NCI-H526 (cell line): ENCODE measurements around the gene CCDC85B.

Source experiments
- DNase-seq, 2 experiments: peaks; one replicate each; lab custom pipeline; 2025; lab: John Stamatoyannopoulos, UW

Gene CCDC85B

DNA sequence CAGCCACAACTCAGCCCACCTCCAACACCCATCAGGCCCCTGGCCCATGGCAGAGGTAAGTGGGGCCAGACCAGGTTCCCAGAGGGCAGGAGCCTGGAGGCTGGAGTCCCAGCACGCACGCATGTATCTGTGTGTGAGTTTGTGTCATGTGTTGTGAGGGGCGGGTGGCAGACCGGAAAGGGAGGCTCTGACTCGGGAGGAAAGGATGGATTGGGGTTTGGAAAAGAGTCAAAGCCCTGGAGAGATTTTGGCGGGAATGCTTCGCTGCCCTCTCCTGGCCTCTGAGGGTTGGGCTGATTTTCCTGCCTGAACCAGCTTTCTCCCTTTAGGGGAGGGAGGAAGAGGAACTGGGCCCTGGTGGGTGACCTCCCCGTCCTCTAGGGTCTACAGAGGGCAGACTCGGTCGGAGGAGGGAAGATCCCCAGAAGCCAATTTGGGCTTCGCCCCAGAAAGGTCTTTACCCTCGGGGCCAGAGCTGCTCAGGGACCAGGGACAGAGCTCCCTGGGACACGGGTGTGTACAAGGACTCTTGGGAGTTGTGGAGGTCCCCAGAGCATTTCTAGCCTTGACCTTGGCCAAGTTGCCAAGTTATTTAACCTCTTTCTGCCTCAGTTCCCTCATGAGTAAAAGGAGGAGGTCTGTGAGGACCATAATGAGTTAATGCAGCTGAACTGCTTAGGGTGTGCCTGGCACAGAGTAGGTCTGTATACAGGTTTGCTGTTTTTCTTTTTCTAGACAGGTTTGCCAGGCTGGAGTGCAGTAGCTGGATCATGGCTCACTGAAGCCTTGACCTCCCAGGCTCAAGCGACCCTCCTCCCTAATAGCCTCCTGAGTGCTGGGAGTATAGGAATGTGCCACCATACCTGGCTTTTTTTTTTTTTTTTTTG lies 21.5 kb downstream of the CCDC85B start:
- peak; percentile 37 to 72 for DNase-seq

DNA sequence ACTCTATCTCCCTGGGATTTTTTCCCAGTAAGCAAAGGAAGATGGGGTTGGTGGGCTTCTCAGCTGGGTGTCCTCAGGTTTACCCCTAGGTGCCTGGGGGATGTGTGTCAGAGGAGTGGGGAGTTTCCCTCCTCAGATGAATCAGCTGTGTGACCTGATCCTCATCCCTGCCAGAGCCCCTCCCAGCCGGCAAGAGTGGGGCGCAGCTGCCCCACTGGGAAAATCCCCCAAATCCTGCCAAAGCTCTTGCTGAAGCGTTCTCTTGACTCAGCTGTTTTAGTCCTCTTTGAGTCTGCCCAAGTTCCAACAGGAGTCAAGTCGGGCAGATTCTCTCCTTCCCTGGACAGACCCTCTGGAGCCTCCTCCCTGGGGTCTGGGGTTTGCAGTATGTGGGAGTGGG lies 22.4 kb downstream of the CCDC85B start:
- DNase-seq = no peak

DNA sequence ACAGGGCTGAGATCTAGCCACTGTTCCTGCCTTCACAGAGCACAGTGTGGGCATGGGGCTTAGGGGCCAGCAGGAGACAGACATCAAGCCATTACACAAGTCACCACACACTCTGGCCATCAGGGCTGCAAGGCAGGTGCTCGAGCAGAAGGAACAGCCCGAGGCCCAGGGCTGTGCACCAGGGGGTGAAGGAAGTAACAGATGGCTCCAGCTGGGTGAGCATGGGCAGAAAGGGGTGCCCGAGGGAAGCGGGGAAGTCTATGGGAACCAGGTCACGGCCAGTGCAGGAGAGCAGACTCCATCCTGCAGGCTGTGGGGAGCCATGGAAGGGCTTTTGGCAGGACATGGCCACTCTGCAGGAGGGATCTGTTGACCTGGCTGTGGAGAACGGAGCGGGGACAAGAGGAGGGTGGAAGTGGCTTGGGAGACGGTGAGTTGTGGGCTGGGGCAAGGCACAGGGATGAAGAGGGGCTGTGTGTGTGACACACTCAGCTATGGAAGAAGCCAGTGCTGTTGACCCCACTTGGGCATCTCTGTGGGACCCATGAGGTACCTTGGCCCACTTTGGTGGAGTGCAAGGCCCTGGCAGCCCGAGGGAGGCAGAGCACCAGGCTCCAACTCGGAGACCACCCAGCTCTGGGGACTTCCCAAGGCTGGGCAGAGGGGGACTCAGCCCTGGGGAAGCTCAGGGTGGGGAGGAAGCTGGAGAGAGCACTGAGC lies 24.8 kb downstream of the CCDC85B start:
- DNase-seq = no peak

DNA sequence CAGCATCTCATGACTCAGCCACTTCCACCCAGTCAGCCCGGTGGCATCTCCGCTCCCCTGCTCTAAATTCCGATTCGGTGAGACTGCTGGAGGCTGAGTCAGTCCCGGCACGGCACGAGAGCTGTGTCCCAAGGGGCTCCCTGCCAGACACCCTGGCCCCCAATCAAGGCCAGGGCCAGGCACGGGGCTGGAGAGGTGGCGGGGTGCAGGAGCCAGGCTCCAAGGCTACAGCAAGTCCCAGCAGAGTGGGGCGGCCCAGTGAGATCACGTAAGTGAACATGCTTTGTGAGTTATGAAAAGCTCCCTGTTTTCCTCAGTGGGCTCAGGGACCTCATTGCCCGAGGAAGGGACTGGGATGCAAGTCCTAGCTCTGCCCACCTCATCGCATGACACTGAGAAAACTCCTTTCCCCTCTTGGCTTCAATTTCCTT lies 25.4 kb downstream of the CCDC85B start:
- no peak for DNase-seq

DNA sequence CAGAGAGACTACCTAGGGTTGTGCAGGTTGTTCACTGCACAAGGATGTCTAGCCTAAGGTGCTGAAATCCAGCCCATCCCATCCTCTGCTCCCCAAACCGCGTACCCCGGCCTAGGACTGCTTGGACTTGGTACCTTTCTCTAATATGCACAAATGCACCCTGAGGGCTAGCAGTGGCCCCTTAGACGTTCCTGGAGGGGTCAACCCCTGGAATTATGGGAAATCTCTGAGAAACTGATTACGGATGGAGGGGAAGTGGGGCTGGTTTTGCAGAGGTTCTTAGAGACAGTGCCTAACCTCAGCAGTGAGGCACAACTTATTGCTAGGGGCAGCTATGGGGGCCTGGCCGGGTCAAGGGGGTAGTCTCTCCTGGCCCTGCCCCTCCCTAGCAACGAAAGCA lies 25.9 kb downstream of the CCDC85B start:
- no peak for DNase-seq

DNA sequence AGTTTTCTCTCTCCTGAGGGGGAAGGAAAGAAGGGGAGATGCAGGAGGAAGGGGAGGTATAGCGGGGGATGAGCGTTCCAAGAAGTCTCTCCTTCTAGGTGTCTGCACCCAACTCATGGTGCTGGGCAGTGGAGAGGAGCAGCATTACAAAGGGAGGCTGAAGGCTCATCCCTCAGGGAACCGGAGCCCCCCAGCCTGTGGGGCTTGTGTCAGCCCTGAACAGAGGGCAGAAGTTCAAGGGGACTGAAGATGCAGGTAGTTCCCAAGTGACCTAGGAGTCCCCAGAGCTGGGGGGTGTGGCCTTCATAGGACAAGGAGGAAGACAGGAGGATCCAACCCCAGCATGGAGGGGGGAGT lies 26.6 kb downstream of the CCDC85B start:
- DNase-seq = no peak

DNA sequence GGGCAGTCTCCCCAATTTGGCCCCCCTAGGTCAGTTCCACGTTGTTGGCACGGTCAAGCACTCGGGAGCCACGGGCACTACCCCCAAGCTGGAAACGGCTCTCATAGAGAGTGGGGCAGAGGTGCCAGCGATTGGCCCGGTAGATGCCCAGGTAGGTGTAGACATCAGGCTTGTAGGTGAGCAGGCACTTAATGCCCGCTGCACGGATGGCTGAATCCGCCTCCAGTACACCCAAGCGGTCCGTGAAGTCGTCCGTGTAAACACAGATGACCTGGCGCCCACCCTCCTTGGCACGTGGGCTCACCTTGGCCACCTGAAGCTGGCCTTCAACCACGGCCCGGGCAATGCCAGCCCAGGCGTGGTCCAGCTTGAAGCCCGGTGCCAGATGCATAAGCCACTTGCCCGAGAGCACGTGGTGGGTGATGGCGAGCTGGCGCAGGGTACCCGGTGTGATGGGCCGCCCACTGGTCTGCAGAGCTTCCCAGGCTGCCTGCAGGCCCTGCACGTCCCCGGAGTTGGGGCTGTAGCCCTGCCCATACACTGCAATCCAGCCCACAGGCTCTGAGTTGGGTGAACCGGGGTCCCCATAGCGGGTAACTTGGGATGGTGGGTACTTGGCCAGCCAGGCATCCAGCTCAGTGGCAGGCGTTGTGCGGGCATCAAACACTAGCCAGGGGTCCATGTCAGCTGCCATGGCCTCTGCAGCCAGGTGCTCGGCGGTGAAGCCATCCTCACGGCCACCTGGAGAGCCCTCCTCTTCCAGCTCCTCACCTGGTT lies 27.1 kb downstream of the CCDC85B start:
- no peak for DNase-seq

DNA sequence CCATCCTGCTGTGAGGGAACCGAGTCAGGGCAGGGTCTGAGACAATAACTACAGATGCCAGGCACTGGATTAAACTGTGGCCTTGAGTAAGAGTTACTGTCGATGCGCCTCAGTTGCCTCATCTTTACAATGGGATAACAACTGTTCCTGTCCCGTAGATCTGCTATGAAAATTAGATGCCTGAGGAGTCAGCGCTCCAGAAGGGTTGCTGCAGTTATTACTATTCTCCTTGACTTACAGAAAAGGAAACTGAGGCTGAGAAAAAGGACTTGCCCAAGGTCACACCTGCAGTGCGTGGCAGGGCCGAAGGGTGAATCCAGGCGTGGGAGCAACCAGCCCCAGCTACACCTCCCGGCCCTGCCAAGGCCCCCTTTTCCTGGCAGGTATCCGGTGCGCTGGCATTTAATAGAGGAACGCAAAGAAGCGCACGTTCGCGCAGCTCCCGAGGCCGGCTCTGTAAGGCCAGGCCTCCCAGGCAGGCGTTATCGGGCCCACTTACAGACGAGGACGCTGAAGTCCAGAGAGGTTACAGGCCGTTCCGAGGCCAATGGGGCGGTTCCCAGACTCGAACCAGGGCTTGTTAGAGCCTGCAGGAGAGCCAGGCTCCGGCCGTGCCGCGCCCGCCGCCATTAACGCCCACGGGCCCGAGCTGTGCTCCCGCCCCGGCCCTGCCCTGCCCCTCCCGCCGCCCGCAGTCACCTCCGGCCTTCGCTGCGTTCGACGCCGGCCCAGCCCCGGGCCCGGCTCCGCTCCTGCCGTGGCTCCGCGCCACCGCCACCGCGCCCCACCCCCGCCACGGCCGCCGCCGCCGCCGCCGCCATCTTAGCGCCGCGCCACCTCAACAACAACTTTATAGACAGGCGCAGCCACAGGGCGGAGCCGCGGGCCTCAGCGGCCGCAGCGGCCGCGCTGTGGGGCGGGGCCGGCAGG lies 28.0 kb downstream of the CCDC85B start, which contains the start of gene C11orf68:
TSS of gene C11orf68 (minus strand) at position 852 of the 930 bp plus-strand sequence. CDS start at position 821, 31 bp downstream.
- peak; percentile 18 to 74 for DNase-seq

DNA sequence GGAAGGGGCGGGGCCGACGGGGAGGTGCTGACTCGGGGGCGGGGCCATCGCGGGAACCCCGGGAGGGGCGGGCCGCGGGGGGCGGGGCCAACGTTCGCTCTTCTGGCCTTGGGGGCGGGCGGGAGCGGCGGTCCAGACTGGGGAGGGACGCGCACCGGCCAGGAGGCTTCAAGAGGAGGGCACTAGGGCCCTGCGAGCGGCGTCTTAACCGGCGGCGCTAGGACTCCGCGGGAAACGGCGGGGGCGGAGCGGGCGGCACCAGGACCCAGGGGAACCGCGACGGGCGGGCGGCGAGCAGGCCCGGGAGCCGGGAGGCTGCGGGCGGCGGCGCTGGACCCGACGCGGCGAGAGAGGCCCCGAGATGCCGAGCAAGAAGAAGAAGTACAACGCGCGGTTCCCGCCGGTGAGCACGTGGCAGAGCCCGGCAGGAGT lies 28.7 kb downstream of the CCDC85B start, which contains the start of gene DRAP1:
TSS of gene DRAP1 (plus strand) at position 286 of the 432 bp plus-strand sequence. CDS start at position 362, 76 bp downstream.
- peak; percentile 94 to 100 for DNase-seq

DNA sequence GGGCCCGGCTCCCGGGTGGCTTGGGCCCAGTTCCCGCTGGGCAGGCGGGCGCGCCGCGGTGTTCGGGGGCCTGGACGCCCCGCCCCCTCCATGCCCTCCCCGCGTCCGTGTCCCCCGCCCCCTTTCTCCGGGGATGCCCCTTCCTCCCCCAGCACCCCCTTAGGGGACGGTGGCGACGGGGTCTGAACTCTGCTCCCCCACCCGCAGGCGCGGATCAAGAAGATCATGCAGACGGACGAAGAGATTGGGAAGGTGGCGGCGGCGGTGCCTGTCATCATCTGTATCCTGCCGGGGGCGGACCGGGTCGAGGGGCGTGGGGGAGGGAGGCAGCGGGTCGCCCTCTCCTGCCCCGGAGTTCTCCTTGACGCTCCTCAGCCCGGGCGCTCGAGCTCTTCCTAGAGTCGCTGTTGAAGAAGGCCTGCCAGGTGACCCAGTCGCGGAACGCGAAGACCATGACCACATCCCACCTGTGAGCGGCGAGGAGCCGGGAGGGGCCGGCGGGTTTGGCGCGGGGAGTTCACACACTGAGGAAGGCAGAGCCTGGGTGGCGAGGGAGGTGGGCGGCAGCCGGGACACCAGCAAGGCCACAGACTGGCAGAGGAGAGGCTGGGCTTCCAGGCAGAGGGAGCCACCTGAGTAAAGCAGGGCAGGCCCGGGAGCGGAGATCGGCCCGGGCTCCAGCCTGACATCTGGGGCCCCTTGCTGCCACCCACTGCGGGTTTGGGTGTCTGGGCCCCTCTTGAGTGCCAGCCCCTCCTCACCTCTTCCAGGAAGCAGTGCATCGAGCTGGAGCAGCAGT lies 29.3 kb downstream of the CCDC85B start:
- DNase-seq = peak; percentile 25 to 64

DNA sequence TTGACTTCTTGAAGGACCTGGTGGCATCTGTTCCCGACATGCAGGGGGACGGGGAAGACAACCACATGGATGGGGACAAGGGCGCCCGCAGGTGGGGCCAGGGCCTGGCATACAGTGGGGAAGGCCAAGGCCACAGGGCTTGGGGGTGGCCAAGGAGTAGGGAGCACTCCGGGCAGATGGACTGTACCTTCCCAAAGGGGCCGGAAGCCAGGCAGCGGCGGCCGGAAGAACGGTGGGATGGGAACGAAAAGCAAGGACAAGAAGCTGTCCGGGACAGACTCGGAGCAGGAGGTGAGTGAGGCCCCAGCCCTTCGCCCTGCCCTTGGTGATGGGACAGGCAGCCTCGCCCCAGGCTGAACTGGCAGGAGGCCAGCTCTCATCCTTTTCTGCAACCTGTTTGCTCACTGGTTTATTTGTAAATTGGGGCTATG lies 29.9 kb downstream of the CCDC85B start:
- DNase-seq = no peak

DNA sequence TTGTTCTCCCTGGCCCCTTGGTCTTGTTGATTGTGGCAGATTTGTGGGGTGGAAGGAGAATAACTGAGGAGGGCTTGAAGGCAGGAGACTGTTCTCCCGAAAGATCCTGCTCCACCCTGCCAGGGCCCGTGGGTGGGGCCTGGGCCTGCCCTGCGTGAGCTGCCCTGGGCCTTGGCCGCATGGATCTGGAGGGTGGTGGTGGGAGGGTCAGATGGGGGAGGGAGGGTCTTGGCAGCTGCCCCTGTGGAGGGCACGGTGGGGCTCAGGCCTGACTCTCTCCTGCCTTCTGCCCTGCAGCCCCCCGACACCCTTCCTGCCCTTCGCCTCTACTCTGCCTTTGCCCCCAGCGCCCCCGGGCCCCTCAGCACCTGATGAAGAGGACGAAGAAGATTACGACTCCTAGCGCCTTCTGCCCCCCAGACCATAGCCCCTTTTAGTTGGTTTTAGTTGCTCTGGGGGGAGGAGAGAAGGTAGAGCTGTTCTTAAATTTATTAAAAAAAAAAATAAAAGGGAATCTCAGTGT lies 30.6 kb downstream of the CCDC85B start:
- no peak for DNase-seq

DNA sequence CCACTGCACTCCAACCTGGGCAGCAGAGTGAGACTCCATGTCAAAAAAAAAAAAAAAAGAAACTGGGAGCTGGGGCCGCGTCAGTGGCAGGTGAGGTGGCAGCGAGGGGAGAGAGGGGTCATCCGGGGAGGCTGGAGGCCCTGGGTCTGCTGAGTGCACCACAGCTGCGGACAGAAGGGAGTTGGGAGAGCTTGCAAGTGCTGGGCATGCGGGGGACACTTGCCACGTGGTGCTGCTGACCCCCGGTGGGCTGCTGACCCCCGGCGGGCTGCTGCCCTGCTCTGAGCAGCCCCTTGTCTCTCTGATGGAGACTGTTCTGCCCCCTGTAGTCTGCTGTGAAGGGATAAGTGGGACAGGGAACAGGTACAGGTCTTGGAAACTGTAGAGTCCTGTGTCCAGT lies 31.4 kb downstream of the CCDC85B start:
- DNase-seq = no peak

DNA sequence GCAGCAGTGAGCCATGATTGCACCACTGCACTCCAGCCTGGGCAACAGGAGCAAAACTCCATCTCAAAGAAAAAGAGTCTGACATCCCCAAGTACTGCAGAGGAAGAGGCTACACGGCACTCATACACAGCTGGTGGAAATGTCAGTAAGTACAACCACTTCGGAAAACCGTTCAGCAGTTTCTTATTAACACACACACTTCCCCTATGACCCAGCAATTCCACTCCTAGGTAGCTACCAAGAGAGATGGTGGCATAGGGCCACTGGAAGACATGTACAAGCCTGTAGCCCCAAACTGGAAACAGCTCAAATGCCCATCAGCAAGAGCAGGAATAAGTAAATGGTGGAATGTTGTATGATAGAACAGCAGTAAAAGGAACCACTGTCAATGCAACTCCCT lies 32.1 kb downstream of the CCDC85B start:
- DNase-seq = no peak

DNA sequence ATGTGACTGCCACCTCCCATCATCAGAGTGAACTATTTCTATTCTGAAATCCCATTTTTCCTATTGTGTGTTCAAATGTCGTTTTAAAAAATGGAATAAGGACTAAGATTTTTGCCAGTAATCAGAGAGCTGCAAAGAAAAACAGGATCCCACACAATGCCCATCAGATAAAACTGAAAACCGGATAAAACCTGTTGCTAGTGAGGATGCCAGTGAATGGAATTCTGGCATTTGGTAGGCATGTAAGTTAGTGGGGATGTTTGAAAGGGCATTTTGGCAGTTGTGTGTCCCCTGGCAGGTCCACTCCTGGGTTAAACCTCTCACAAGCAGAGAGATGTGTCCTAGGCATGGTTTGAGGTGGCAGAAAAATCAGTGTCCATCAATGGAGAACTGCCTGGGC lies 34.9 kb downstream of the CCDC85B start:
- no peak for DNase-seq

DNA sequence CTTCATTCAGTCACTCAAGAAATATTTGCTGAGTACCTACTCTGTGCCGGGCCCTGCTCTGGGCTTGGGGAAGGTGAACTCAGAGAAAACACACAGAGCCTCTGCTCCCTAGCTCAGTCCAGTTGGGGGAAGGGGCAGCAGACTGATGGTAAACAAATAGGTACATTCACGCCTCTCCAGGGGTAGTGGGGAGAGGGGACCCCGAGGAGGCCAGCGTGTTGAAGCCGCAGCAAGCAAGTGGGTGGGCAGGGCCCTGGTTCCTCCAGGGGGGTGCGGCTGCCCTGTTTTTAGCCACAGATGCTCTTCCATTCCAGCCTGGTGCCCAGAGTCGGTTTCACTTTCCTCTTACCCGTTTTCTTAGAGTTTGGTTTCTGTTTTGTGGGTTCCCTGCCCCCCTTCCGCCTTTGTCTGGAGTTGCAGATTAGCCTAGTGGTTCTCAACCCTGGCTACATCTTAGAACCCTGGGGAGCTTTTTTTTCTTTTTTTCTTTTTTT lies 37.5 kb downstream of the CCDC85B start:
- DNase-seq = no peak

DNA sequence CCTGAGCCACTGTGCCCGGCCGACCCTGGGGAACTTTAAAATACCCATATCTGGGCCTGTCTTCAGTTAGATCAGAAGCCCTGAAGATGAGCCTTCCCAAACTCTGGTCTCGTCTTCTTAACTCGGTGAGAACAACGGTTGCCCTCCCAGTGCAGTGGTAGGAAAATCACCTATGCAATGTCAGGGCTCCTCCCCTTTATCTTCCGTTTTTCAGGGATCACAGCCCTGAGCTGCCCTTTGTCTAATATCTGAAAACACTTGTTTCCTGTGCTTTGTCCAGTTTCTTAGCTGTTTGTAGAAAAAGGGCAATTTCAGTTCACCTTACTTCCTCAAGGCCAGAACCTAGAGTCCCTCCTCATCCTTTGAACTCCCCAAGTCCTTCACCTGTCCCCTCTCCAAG lies 38.2 kb downstream of the CCDC85B start:
- no peak for DNase-seq

DNA sequence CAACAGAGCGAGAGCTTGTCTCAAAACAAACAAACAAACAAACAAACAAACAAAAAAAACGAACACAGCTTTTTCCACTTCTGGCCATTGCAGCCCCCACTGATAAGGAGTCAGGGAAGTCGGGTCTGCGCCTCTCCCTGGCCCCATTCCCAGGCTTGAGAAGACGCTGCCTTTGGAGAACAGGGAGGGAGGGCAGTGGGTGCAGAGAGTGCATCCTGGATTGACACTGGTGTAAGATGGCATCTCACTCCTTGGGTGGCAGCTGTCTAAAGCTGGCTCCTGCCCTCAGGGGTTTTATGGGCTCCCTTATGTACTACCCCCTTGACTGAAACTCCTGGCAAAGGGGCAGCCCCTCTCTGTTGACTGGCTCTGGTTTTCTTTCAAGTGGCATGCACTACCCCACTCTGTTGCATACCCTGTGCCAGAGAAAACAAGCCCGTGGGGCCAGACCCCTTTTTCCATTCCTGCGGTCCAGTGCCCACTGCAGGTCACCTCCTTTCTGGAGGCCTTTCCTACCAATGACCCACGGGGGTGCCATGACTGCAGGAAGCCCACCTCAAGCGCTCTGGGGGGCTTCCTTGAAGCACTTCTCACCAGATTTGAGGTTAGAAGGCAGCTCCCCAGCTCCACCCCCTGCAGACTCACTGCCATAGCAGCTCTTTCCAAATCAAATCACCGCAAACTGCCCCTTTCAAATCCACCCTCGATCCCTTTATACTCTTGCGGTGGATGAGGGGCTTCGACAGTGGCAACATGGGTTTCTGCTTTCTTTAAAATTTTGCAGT lies 41.5 kb downstream of the CCDC85B start:
- DNase-seq = no peak

DNA sequence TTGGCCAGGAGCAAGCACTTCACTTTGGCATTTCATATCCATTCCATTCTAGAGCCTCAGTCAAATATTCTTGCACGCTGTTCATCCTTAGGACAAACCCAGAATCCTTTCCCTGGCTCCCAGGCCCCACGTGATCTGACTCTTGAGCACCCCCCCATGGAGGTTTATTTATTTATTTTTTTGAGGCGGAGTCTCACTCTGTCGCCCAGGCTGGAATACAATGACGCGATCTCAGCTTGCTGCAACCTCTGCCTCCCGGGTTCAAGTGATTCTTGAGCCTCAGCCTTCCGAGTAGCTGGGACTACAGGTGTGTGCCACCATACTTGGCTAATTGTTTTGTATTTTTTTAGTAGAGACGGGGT lies 42.1 kb downstream of the CCDC85B start:
- DNase-seq = peak in 1 of 2 experiments; percentile 34
